ENCODE measurements around the gene FCAMR. TPM values are rescaled to one million over a fixed set of nuclear protein-coding genes. Genes with fewer than 3 reads are reported as not detected.

FCAMR gene
- total and polyA plus RNA-seq, 2 experiments from 2014 or later, result not detected

DNA sequence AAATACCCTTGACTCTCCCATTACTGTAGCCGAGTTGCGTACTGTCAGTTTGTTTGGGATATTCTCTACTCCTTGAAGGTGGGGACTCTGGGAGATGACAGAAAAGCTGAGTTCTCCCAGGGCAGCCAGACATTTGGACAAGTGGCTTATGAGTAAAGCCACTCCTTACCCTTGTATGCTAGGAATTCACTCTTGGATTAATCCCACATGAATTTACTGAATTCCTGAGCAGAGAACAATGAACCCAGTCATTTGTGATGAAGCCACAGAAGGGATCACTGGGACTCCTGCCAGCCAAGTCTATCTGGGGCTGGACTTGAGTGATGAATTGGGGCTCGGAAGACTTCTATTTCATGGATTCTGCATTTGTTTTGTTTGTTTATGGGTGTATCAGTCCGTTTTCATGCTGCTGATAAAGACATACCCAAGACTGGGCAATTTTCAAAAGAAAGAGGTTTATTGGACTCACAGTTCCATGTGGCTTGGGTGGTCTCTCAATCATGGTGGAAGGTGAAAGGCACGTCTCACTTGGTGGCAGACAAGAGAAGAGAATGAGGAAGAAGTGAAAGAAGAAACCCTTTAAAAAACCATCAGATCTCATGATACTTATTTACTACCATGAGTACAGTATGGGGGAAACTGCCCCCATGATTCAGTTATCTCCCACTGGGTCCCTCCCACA lies 37.2 kb upstream of the FCAMR start (continued):
- TF ChIP-seq, protein P1, sequence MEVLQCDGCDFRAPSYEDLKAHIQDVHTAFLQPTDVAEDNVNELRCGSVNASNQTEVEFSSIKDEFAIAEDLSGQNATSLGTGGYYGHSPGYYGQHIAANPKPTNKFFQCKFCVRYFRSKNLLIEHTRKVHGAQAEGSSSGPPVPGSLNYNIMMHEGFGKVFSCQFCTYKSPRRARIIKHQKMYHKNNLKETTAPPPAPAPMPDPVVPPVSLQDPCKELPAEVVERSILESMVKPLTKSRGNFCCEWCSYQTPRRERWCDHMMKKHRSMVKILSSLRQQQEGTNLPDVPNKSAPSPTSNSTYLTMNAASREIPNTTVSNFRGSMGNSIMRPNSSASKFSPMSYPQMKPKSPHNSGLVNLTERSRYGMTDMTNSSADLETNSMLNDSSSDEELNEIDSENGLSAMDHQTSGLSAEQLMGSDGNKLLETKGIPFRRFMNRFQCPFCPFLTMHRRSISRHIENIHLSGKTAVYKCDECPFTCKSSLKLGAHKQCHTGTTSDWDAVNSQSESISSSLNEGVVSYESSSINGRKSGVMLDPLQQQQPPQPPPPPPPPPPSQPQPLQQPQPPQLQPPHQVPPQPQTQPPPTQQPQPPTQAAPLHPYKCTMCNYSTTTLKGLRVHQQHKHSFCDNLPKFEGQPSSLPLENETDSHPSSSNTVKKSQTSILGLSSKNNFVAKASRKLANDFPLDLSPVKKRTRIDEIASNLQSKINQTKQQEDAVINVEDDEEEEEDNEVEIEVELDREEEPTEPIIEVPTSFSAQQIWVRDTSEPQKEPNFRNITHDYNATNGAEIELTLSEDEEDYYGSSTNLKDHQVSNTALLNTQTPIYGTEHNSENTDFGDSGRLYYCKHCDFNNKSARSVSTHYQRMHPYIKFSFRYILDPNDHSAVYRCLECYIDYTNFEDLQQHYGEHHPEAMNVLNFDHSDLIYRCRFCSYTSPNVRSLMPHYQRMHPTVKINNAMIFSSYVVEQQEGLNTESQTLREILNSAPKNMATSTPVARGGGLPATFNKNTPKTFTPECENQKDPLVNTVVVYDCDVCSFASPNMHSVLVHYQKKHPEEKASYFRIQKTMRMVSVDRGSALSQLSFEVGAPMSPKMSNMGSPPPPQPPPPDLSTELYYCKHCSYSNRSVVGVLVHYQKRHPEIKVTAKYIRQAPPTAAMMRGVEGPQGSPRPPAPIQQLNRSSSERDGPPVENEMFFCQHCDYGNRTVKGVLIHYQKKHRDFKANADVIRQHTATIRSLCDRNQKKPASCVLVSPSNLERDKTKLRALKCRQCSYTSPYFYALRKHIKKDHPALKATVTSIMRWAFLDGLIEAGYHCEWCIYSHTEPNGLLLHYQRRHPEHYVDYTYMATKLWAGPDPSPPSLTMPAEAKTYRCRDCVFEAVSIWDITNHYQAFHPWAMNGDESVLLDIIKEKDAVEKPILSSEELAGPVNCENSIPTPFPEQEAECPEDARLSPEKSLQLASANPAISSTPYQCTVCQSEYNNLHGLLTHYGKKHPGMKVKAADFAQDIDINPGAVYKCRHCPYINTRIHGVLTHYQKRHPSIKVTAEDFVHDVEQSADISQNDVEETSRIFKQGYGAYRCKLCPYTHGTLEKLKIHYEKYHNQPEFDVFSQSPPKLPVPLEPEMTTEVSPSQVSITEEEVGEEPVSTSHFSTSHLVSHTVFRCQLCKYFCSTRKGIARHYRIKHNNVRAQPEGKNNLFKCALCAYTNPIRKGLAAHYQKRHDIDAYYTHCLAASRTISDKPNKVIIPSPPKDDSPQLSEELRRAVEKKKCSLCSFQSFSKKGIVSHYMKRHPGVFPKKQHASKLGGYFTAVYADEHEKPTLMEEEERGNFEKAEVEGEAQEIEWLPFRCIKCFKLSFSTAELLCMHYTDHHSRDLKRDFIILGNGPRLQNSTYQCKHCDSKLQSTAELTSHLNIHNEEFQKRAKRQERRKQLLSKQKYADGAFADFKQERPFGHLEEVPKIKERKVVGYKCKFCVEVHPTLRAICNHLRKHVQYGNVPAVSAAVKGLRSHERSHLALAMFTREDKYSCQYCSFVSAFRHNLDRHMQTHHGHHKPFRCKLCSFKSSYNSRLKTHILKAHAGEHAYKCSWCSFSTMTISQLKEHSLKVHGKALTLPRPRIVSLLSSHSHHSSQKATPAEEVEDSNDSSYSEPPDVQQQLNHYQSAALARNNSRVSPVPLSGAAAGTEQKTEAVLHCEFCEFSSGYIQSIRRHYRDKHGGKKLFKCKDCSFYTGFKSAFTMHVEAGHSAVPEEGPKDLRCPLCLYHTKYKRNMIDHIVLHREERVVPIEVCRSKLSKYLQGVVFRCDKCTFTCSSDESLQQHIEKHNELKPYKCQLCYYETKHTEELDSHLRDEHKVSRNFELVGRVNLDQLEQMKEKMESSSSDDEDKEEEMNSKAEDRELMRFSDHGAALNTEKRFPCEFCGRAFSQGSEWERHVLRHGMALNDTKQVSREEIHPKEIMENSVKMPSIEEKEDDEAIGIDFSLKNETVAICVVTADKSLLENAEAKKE (CRISPR knock-in tag; IDR thresholded peaks at IDR 0.05), result no peak
- TF ChIP-seq EZH2 (IDR thresholded peaks at IDR 0.05; ENCODE audit: low read depth, unreplicated experiment) (no peak), EZH2phosphoT487 (IDR thresholded peaks at IDR 0.05; ENCODE audit: unreplicated experiment) (no peak), JUNB (IDR thresholded peaks at IDR 0.05; ENCODE audit: unreplicated experiment) (no peak)

DNA sequence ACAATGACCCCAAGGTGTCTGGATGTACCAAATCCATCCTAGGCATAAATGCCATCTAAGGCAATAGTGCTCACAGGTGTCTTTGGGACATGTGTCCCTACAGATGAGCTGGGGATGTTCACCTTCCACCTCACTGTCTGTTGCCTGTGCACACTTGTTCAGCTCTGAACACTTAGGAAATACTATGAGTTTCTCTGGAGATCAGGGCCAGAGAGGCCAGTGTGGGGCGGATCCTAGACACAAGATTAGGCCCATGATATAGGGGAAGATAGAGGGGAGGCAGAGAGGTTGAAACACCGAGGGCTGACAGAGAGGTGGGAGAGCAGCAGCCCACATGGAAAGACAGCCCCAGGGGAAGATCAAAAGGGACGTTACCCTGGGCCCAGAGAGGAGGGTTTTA lies 36.7 kb upstream of the FCAMR start:
- H2AFZ ChIP-seq, result no peak overlapping the region
- DNase-seq (ENCODE audit: low spot score) (no peak), ATAC-seq (no peak)
- H3K4me3 Mint-ChIP-seq, result no peak overlapping the region
- H3K27me3 Mint-ChIP-seq (ENCODE audit: insufficient read depth, low read depth, poor library complexity), result peaks cover 5% of the 10 kb centered on the region
- TF ChIP-seq NANOG (IDR thresholded peaks at IDR 0.05; ENCODE audit: borderline replicate concordance) (no peak), EZH2 (IDR thresholded peaks at IDR 0.05; ENCODE audit: low read depth, unreplicated experiment) (no peak), ZNF331 (CRISPR knock-in tag; IDR thresholded peaks at IDR 0.05; ENCODE audit: low read depth) (no peak), EZH2phosphoT487 (IDR thresholded peaks at IDR 0.05; ENCODE audit: unreplicated experiment) (no peak), STAT1 (IDR thresholded peaks at IDR 0.05; ENCODE audit: unreplicated experiment) (no peak), ZNF114 (CRISPR knock-in tag; IDR thresholded peaks at IDR 0.05) (no peak)
- TF ChIP-seq, protein P2, sequence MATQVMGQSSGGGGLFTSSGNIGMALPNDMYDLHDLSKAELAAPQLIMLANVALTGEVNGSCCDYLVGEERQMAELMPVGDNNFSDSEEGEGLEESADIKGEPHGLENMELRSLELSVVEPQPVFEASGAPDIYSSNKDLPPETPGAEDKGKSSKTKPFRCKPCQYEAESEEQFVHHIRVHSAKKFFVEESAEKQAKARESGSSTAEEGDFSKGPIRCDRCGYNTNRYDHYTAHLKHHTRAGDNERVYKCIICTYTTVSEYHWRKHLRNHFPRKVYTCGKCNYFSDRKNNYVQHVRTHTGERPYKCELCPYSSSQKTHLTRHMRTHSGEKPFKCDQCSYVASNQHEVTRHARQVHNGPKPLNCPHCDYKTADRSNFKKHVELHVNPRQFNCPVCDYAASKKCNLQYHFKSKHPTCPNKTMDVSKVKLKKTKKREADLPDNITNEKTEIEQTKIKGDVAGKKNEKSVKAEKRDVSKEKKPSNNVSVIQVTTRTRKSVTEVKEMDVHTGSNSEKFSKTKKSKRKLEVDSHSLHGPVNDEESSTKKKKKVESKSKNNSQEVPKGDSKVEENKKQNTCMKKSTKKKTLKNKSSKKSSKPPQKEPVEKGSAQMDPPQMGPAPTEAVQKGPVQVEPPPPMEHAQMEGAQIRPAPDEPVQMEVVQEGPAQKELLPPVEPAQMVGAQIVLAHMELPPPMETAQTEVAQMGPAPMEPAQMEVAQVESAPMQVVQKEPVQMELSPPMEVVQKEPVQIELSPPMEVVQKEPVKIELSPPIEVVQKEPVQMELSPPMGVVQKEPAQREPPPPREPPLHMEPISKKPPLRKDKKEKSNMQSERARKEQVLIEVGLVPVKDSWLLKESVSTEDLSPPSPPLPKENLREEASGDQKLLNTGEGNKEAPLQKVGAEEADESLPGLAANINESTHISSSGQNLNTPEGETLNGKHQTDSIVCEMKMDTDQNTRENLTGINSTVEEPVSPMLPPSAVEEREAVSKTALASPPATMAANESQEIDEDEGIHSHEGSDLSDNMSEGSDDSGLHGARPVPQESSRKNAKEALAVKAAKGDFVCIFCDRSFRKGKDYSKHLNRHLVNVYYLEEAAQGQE (IDR thresholded peaks at IDR 0.05; ENCODE audit: unreplicated experiment), result no peak
- TF ChIP-seq, protein P3, sequence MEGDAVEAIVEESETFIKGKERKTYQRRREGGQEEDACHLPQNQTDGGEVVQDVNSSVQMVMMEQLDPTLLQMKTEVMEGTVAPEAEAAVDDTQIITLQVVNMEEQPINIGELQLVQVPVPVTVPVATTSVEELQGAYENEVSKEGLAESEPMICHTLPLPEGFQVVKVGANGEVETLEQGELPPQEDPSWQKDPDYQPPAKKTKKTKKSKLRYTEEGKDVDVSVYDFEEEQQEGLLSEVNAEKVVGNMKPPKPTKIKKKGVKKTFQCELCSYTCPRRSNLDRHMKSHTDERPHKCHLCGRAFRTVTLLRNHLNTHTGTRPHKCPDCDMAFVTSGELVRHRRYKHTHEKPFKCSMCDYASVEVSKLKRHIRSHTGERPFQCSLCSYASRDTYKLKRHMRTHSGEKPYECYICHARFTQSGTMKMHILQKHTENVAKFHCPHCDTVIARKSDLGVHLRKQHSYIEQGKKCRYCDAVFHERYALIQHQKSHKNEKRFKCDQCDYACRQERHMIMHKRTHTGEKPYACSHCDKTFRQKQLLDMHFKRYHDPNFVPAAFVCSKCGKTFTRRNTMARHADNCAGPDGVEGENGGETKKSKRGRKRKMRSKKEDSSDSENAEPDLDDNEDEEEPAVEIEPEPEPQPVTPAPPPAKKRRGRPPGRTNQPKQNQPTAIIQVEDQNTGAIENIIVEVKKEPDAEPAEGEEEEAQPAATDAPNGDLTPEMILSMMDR (conservative IDR thresholded peaks at IDR 0.05; ENCODE audit: low read depth in 2 of 2), result no peak
- no peaks in the 10 kb centered on the region for H3K36me3 ChIP-seq (ENCODE audit: insufficient read depth)
- no peaks in the 10 kb centered on the region for H3F3A ChIP-seq (replicated peaks; ENCODE audit: low read depth)
- H3K9me2 ChIP-seq (ENCODE audit: insufficient read depth), result no peaks in the 10 kb centered on the region
- H3K27me3 ChIP-seq (ENCODE audit: insufficient read depth), result no peaks in the 10 kb centered on the region
- H4K20me1 ChIP-seq (replicated peaks; ENCODE audit: insufficient read depth), result no peaks in the 10 kb centered on the region
- no peak overlapping the region for H3K4me3 ChIP-seq
- H3K9me3 Mint-ChIP-seq, result no peaks in the 10 kb centered on the region
- H3K36me3 Mint-ChIP-seq (ENCODE audit: low read depth), result no peaks in the 10 kb centered on the region
- H3K27ac Mint-ChIP-seq, result no peak overlapping the region
- H3K4me1 ChIP-seq (ENCODE audit: insufficient read depth), result no peaks in the 10 kb centered on the region
- peaks cover 6% of the 10 kb centered on the region; the same call in 2 of the 3 replicates for H3K4me1 Mint-ChIP-seq
- H3K79me2 ChIP-seq (replicated peaks; ENCODE audit: insufficient read depth), result no peaks in the 10 kb centered on the region
- no peak overlapping the region for H3K27ac ChIP-seq (ENCODE audit: low read depth)
- no peak overlapping the region for H3K4me2 ChIP-seq

All from GM23338 (cell line).